PC-9 (cell line): ENCODE results near the gene CRELD1. TPM values are rescaled to one million over a fixed set of nuclear protein-coding genes. Genes with fewer than 3 reads are reported as not detected.

Source experiments
- BruUV-seq: library from RNA; stranded (reverse); fragments of 400-500 nt; replicated peaks from 2 replicates; lab custom pipeline; 2021; lab: Mats Ljungman, UMichigan
- CTCF ChIA-PET: fragments of 300-600 bp; sonication (Branson Sonifier 250); formaldehyde crosslinking; loops from one replicate; lab custom pipeline; 2022; ENCODE audit warnings: antibody characterized with exemption; lab: Charles Lee
- POLR2A ChIA-PET: fragments of 300-600 bp; sonication (Branson Sonifier 250); formaldehyde crosslinking; loops from one replicate; lab custom pipeline; 2022; ENCODE audit warnings: antibody characterized with exemption; ENCODE audit not compliant: unreplicated experiment; lab: Charles Lee
- DNase-seq, 2 experiments: peaks; one replicate each; pipeline versions ENCODE4 v3.0.0 to v3.0.0-alpha.2; 2015 to 2022; ENCODE audit warnings: mixed read lengths in 1 of 2
- H2AFZ ChIP-seq: fragments of 200-600 bp; sonication (generic); 2 replicates; pipeline ENCODE4 v1.8.1; 2017; ENCODE audit warnings: antibody characterized with exemption
- H3F3A ChIP-seq: fragments of 200-600 bp; sonication (generic); 2 replicates; pipeline ENCODE4 v1.8.1; 2017; ENCODE audit warnings: antibody characterized with exemption, mild to moderate bottlenecking, low read depth; ENCODE audit not compliant: insufficient read depth
- H3K27ac ChIP-seq: fragments of 200-600 bp; sonication (generic); 2 replicates; pipeline ENCODE4 v1.6.1; 2016; ENCODE audit warnings: mixed run types
- H3K27me3 ChIP-seq: fragments of 200-600 bp; sonication (generic); 2 replicates; pipeline ENCODE4 v1.6.1; 2016; ENCODE audit warnings: low read depth, mixed run types; ENCODE audit not compliant: insufficient read depth
- H3K36me3 ChIP-seq: fragments of 200-600 bp; sonication (generic); 2 replicates; pipeline ENCODE4 v1.6.1; 2016; ENCODE audit warnings: low read depth, mixed run types
- H3K4me1 ChIP-seq: fragments of 200-600 bp; sonication (generic); replicated peaks from 2 replicates; pipeline ENCODE4 v1.6.1; 2016; ENCODE audit warnings: mixed run types; ENCODE audit not compliant: insufficient read depth
- H3K4me2 ChIP-seq: fragments of 200-600 bp; sonication (generic); 2 replicates; pipeline ENCODE4 v1.6.1; 2017; ENCODE audit warnings: mixed run types
- H3K4me3 ChIP-seq: fragments of 200-600 bp; sonication (generic); 2 replicates; pipeline ENCODE4 v1.6.1; 2016; ENCODE audit warnings: mixed run types
- H3K79me2 ChIP-seq: fragments of 200-600 bp; sonication (generic); 2 replicates; pipeline ENCODE4 v1.6.1; 2017; ENCODE audit warnings: low read depth, mixed run types
- H3K9me2 ChIP-seq: fragments of 200-600 bp; sonication (generic); 2 replicates; pipeline ENCODE4 v1.8.1; 2017; ENCODE audit warnings: mild to moderate bottlenecking; ENCODE audit not compliant: insufficient read depth
- H3K9me3 ChIP-seq: fragments of 200-600 bp; sonication (generic); 2 replicates; pipeline ENCODE4 v1.8.1; 2016; ENCODE audit warnings: low read depth; ENCODE audit not compliant: insufficient read depth
- H4K20me1 ChIP-seq: fragments of 200-600 bp; sonication (generic); 2 replicates; pipeline ENCODE4 v1.8.1; 2017; ENCODE audit not compliant: insufficient read depth
- EZH2 ChIP-seq: fragments of 200-600 bp; sonication (generic); IDR thresholded peaks from 2 replicates; pipeline ENCODE4 v1.8.0; 2017; ENCODE audit warnings: antibody characterized with exemption, low read depth
- intact Hi-C: fragments of 100-400 bp; cut with micrococcal nuclease; formaldehyde crosslinking; loops from one replicate; pipeline ENCODE4 v1.10.0; 2022; ENCODE audit not compliant: unreplicated experiment
- total RNA-seq: library from RNA; stranded (reverse); gene quantifications from 2 replicates; pipeline ENCODE4 v1.2.3, GENCODE V29; 2021
- TF ChIP-seq, protein P1 (sequence below): fragments of 200-600 bp; sonication (generic); conservative IDR thresholded peaks from 2 replicates; pipeline ENCODE4 v1.6.1; 2017; ENCODE audit warnings: mixed run types, antibody characterized with exemption, mild to moderate bottlenecking, moderate library complexity

The CRELD1 gene
- total RNA-seq, 1 experiment from 2014 or later: 30.7 TPM

DNA sequence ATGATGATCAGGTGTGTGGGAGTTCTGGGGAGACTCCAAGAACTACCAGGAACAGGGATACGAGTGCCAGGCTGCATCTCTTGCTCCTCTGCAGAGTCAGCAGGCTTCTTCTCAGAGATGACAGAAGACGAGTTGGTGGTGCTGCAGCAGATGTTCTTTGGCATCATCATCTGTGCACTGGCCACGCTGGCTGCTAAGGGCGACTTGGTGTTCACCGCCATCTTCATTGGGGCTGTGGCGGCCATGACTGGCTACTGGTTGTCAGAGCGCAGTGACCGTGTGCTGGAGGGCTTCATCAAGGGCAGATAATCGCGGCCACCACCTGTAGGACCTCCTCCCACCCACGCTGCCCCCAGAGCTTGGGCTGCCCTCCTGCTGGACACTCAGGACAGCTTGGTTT lies 10.6 kb downstream of the CRELD1 start:
- H3K9me3 ChIP-seq: no peaks in the 10 kb centered on the region
- intact Hi-C loops: loop anchor here (10.0 kb wide), 1 partner anchor 229 kb away; no protein-coding TSS in a partner anchor
- H3K4me1 ChIP-seq: peaks cover 6% of the 10 kb centered on the region
- no TSS peak for BruUV-seq
- DNase-seq: no peak
- peaks cover 23% of the 10 kb centered on the region; the same call in 1 of the 2 replicates for H3F3A ChIP-seq
- no peak overlapping the region for H2AFZ ChIP-seq
- H3K79me2 ChIP-seq: peaks cover 6% of the 10 kb centered on the region; the same call in 1 of the 2 replicates
- no peaks in the 10 kb centered on the region for H3K9me2 ChIP-seq
- H4K20me1 ChIP-seq: no peaks in the 10 kb centered on the region
- POLR2A ChIA-PET: no interaction called here
- no peaks in the 10 kb centered on the region for H3K36me3 ChIP-seq
- CTCF ChIA-PET: interaction anchor here (0.6 kb wide), 1 partner anchor 21 kb away, joined by 3 read pairs; no protein-coding TSS in a partner anchor
- H3K27me3 ChIP-seq: no peaks in the 10 kb centered on the region
- TF ChIP-seq, protein P1, sequence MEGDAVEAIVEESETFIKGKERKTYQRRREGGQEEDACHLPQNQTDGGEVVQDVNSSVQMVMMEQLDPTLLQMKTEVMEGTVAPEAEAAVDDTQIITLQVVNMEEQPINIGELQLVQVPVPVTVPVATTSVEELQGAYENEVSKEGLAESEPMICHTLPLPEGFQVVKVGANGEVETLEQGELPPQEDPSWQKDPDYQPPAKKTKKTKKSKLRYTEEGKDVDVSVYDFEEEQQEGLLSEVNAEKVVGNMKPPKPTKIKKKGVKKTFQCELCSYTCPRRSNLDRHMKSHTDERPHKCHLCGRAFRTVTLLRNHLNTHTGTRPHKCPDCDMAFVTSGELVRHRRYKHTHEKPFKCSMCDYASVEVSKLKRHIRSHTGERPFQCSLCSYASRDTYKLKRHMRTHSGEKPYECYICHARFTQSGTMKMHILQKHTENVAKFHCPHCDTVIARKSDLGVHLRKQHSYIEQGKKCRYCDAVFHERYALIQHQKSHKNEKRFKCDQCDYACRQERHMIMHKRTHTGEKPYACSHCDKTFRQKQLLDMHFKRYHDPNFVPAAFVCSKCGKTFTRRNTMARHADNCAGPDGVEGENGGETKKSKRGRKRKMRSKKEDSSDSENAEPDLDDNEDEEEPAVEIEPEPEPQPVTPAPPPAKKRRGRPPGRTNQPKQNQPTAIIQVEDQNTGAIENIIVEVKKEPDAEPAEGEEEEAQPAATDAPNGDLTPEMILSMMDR: no peak
- TF ChIP-seq EZH2: no peak
- H3K4me2 ChIP-seq: no peak overlapping the region
- no peak overlapping the region for H3K27ac ChIP-seq
- H3K4me3 ChIP-seq: no peak overlapping the region

GRCh38 chr3:9945358-9945757 lies 11.7 kb downstream of the CRELD1 start:
- Histone ChIP-seq H3K9me2 (no peaks in the 10 kb centered on the region), H3K4me3 (no peak overlapping the region), H3K4me2 (peak overlapping the region; percentile 88), H3K79me2 (peaks cover 6% of the 10 kb centered on the region; the same call in 1 of the 2 replicates), H3K27me3 (no peaks in the 10 kb centered on the region), H3K27ac (no peak overlapping the region), H4K20me1 (no peaks in the 10 kb centered on the region), H2AFZ (no peak overlapping the region), H3K36me3 (no peaks in the 10 kb centered on the region), H3K4me1 (peaks cover 6% of the 10 kb centered on the region), H3F3A (peaks cover 23% of the 10 kb centered on the region; the same call in 1 of the 2 replicates), H3K9me3 (no peaks in the 10 kb centered on the region)
- TF ChIP-seq, protein P1: no peak
- TF ChIP-seq EZH2: no peak
- TSS peak; percentile 45 for BruUV-seq
- ChIA-PET POLR2A (no interaction called here), CTCF (interaction anchor here (1.1 to 1.2 kb wide), 2 partner anchors 42 to 145 kb away, joined by 3 to 4 read pairs; no protein-coding TSS in a partner anchor)
- intact Hi-C loops: loop anchor here (5.0 to 10.0 kb wide), 2 partner anchors 118 to 231 kb away; no protein-coding TSS in a partner anchor
- DNase-seq: no peak

- TF ChIP-seq EZH2: no peak
- TF ChIP-seq, protein P1: peak; percentile 71
- no peaks in the 10 kb centered on the region for H3K36me3 ChIP-seq
- no peaks in the 10 kb centered on the region for H3K9me3 ChIP-seq
- H3K27ac ChIP-seq: no peak overlapping the region
- peaks cover 23% of the 10 kb centered on the region; the same call in 1 of the 2 replicates for H3F3A ChIP-seq
- H3K9me2 ChIP-seq: no peaks in the 10 kb centered on the region
- CTCF ChIA-PET: interaction anchor here (0.6 to 1.3 kb wide), 11 partner anchors 13 to 188 kb away, joined by 3 to 4 read pairs (median 3); partner anchors contain the start of gene CRELD1
- no peaks in the 10 kb centered on the region for H3K27me3 ChIP-seq
- intact Hi-C loops: loop anchor here (1.0 to 10.0 kb wide), 7 partner anchors 30 to 232 kb away; partner anchors contain the start of genes FANCD2, OGG1 and TTLL3
- peaks cover 6% of the 10 kb centered on the region; the same call in 1 of the 2 replicates for H3K79me2 ChIP-seq
- peak overlapping the region; percentile 72 for H3K4me3 ChIP-seq
- no peaks in the 10 kb centered on the region for H4K20me1 ChIP-seq
- DNase-seq: peak; percentile 74 to 91
- no TSS peak for BruUV-seq
- H3K4me1 ChIP-seq: peaks cover 6% of the 10 kb centered on the region
- POLR2A ChIA-PET: interaction anchor here (0.5 to 0.9 kb wide), 9 partner anchors 31 to 1340 kb away, joined by 3 to 7 read pairs (median 3); partner anchors contain the start of genes IL17RE, SETD5 and VHL
- peak overlapping the region; percentile 98 for H2AFZ ChIP-seq
- H3K4me2 ChIP-seq: peak overlapping the region; percentile 88
Measured at GRCh38 chr3:9946112-9947024, 12.7 kb downstream of the CRELD1 start.
